Stimulated activated effector memory CD8-positive, alpha-beta T cell treated with anti-CD3 and anti-CD28 coated beads, Interleukin-12 subunit alpha, Interleukin-12 subunit beta, amount 100 ng/mL, for 72 hours (primary cell): ENCODE results near the gene GRPEL2.

Source experiments
- ATAC-seq: fragments of 150-1000 bp; cut with Tn5 transposase; 2 replicates; pipeline ENCODE4 v1.10.0; 2021
- DNase-seq, 2 donors: peaks; one replicate each; pipeline ENCODE4 v3.0.0; 2021 to 2022; ENCODE audit warnings: low spot score in 2 of 2
- H3K27ac Mint-ChIP-seq: one replicate; pipeline ENCODE4 v1.8.0; 2022; ENCODE audit warnings: mild to moderate bottlenecking, mixed read lengths
- H3K36me3 Mint-ChIP-seq: one replicate; pipeline ENCODE4 v1.8.0; 2022; ENCODE audit warnings: mild to moderate bottlenecking, mixed read lengths
- H3K4me1 Mint-ChIP-seq: one replicate; pipeline ENCODE4 v1.8.0; 2022; ENCODE audit warnings: mixed read lengths
- H3K4me3 Mint-ChIP-seq: one replicate; pipeline ENCODE4 v1.8.0; 2022; ENCODE audit warnings: mild to moderate bottlenecking, mixed read lengths
- H3K9me3 Mint-ChIP-seq: one replicate; pipeline ENCODE4 v1.8.0; 2022; ENCODE audit warnings: mixed read lengths

GRPEL2 gene

DNA sequence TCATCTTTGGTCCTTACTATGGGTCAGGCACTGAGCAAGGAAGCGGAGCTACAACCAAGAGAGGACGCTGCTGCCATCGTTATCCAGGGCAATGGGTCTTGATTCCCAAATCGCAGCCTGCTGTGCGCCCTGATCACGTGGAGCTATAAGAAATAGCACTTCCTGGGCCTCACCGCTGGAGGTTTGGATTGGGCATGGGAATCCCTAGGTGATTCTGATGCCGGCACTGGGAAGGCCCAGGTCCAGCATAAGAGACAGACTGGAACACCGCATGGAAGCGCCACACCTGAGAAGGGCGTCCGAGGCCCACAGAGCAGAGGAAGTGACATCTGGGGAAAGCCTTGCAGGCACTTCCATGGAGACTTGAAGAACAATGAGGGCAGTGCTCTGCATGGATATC is 30.8 kb downstream of the GRPEL2 start:
- Mint-ChIP-seq H3K9me3 (no peaks in the 10 kb centered on the region), H3K4me1 (peaks cover 6% of the 10 kb centered on the region), H3K27ac (no peak overlapping the region), H3K36me3 (no peaks in the 10 kb centered on the region), H3K4me3 (no peak overlapping the region)
- DNase-seq, result no peak
- ATAC-seq, result no peak

GRCh38 chr5:149376711-149377447 is 31.6 kb downstream of the GRPEL2 start:
- H3K9me3 Mint-ChIP-seq, result no peaks in the 10 kb centered on the region
- no peak overlapping the region for H3K4me3 Mint-ChIP-seq
- no peak for ATAC-seq
- no peak for DNase-seq
- H3K27ac Mint-ChIP-seq, result no peak overlapping the region
- no peaks in the 10 kb centered on the region for H3K4me1 Mint-ChIP-seq
- H3K36me3 Mint-ChIP-seq, result no peaks in the 10 kb centered on the region

DNA sequence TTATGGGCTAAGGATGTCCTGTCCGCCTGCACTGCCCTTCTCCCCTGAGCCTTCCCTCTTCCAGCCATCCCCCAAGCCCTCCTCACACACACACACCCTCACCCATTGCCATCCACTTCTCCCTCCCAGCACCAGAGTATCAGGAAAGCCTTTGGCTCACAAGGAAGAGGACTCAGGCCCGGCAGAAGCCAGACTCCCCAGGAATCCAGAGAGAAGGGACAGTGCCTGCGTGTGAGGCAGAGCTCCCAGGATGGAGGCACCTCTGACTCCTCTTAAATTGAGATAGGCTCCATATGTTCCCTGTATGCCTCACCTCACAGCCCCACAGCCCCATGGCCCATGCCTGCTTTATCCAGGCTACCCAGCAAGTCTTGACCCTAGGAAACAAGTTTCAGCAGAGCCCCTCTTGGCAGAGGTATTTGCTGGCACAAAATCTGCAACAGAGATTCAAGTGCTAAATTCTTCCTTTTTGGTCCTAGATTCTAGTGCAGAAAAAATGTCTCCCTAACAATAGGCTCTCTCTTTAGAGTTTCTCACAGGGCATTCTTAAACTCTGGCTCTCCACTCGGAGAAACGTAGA is 33.0 kb downstream of the GRPEL2 start:
- ATAC-seq, result no peak

DNA sequence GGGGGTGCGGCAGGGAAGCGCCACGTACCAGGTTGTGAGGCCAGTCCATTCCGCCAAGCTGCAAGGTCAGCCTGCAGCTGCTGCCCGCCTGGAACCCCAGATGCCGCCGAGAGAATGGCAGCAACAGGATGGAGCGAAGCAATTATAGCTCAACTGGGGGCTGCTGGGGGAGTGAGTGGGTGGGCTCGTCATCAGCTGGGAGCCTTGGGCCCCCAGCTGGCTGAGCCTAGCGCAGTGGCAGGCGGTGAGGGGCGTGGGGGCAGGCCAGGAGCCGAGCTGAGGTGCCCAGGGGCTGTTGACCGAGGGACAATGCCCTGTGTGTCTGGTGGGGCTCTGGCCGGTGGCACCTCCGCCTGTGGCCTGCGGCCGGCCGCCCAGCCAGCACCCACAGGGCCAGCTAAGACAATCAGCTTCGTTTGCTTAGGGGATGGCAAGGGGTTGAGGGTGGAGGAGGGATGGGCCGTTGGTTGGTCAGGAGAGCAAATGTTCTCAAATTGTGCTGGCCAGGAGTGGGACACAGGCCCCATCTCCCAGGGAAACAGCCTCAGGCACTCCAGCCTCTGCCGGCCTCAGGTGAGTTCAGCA is 34.0 kb downstream of the GRPEL2 start, which contains the start of gene IL17B:
IL17B (minus strand) TSS at position 116 of the 585 bp plus-strand sequence; CDS start at position 49, 67 bp downstream.
- Mint-ChIP-seq H3K4me3 (no peak within 1 kb of the TSS), H3K27ac (peak within 1 kb of the TSS; percentile 69), H3K9me3 (no peaks in the 10 kb centered on the region), H3K4me1 (no peaks in the 10 kb centered on the region), H3K36me3 (no peaks in the 10 kb centered on the region)
- DNase-seq (no peak), ATAC-seq (no peak)

More for the DNA sequence above, 33.0 kb downstream of the GRPEL2 start:
- no peak overlapping the region for H3K4me3 Mint-ChIP-seq
- H3K9me3 Mint-ChIP-seq, result no peaks in the 10 kb centered on the region
- H3K36me3 Mint-ChIP-seq, result no peaks in the 10 kb centered on the region
- no peak for DNase-seq
- no peaks in the 10 kb centered on the region for H3K4me1 Mint-ChIP-seq
- H3K27ac Mint-ChIP-seq, result peak overlapping the region; percentile 69

DNA sequence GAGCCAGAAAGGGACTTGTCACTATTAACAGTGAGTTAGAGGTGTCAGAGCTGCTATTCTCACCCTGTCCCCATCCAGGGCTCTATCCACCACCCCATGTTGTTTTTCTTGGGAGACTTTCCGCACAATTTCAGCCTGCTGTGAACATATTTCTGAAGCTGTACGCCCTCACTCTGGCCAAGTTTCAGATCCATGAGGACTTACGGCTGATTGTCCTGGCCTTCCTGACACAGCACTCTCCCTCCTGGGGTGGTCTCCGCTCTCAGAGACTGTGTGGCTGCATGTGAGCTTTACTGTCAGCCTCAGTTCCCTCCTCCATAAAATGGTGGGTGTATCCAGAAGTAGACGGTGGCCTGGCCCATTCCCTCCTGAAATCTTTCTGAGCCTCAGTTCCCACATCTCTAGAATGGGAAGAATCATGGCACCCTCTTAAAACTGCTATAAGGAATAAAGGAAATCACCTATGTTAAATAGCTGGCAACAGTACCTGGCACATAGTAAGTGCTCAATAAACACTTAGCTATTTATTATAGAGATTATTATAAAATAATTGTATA is 34.6 kb downstream of the GRPEL2 start:
- DNase-seq (no peak), ATAC-seq (no peak)
- H3K4me1 Mint-ChIP-seq, result no peaks in the 10 kb centered on the region
- no peak overlapping the region for H3K4me3 Mint-ChIP-seq
- H3K9me3 Mint-ChIP-seq, result no peaks in the 10 kb centered on the region
- no peaks in the 10 kb centered on the region for H3K36me3 Mint-ChIP-seq
- H3K27ac Mint-ChIP-seq, result no peak overlapping the region

GRCh38 chr5:149380466-149381121 is 35.3 kb downstream of the GRPEL2 start:
- Mint-ChIP-seq H3K36me3 (no peaks in the 10 kb centered on the region), H3K9me3 (no peaks in the 10 kb centered on the region), H3K27ac (no peak overlapping the region), H3K4me3 (no peak overlapping the region), H3K4me1 (no peaks in the 10 kb centered on the region)
- ATAC-seq (no peak), DNase-seq (no peak)

DNA sequence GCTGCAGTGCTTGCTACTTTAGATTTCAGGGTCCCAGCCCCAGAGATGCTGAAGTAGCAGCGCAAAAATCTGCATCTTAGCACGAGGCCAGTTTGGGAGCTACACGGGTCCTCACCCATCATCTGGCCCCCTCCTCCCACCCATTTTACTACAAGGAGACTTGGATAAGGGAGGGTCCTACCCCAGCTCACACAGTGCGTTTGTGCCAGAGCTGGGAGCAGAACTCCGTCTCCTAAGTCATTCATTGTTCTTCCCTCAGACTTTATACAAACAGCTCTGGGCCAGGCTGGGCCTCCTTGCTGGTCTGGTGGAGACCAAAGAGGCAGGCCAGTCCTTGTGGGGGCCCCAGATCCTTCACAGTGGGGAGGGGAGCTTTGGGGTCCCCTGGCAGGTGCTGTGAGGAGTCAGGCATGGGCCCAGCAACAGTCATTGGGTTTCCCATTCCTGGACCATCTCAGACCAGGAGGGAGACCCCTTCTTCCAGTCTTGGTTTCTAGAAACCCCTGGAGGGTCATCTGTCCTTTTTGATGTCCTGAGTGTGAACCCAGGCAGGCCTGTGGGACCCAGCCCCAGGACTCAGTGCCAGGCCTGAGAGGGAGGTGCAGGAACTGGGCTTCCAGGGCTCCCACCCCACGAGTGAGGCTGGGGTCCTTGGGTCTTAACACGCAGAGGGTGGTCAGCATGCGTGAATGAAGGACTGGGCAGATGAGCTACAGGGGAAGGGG is 36.1 kb downstream of the GRPEL2 start:
- DNase-seq (no peak), ATAC-seq (peak; percentile 27)
- Mint-ChIP-seq H3K4me1 (no peaks in the 10 kb centered on the region), H3K9me3 (no peaks in the 10 kb centered on the region), H3K36me3 (no peaks in the 10 kb centered on the region), H3K4me3 (no peak overlapping the region), H3K27ac (no peak overlapping the region)

GRCh38 chr5:149381986-149382338 is 36.7 kb downstream of the GRPEL2 start:
- H3K27ac Mint-ChIP-seq, result no peak overlapping the region
- peak; percentile 67 to 86 for DNase-seq
- H3K9me3 Mint-ChIP-seq, result no peaks in the 10 kb centered on the region
- ATAC-seq, result peak; percentile 78
- H3K4me1 Mint-ChIP-seq, result no peaks in the 10 kb centered on the region
- no peaks in the 10 kb centered on the region for H3K36me3 Mint-ChIP-seq
- H3K4me3 Mint-ChIP-seq, result no peak overlapping the region

GRCh38 chr5:149382517-149383220 is 37.4 kb downstream of the GRPEL2 start:
- no peak overlapping the region for H3K27ac Mint-ChIP-seq
- DNase-seq (no peak), ATAC-seq (no peak)
- no peaks in the 10 kb centered on the region for H3K9me3 Mint-ChIP-seq
- H3K36me3 Mint-ChIP-seq, result no peaks in the 10 kb centered on the region
- H3K4me3 Mint-ChIP-seq, result no peak overlapping the region
- no peaks in the 10 kb centered on the region for H3K4me1 Mint-ChIP-seq

DNA sequence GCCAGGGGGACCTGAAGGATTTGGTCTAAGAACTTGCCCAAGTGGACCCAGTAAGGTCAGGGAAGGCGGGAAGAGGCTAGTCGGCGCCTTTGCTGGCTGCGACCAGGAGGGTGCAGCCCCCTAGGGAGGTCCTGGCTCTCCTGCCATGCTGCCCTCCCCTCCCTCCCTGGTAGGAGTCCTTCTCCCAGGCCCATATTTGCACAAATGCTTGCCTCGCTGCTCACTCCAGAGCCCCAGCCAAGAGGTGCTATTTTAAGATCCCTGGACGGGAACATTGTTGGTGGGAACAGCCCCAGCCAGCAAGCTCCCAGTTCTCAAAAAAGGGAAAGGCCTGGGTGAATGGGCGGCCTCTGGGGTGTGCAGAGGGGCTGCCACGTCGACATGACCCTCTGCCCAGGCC is 38.1 kb downstream of the GRPEL2 start:
- Mint-ChIP-seq H3K4me1 (no peaks in the 10 kb centered on the region), H3K36me3 (no peaks in the 10 kb centered on the region), H3K9me3 (no peaks in the 10 kb centered on the region), H3K4me3 (no peak overlapping the region), H3K27ac (no peak overlapping the region)
- DNase-seq, result no peak
- no peak for ATAC-seq

GRCh38 chr5:149386166-149386565 is 40.9 kb downstream of the GRPEL2 start:
- Mint-ChIP-seq H3K9me3 (no peaks in the 10 kb centered on the region), H3K36me3 (no peaks in the 10 kb centered on the region), H3K4me3 (no peak overlapping the region), H3K4me1 (no peaks in the 10 kb centered on the region), H3K27ac (no peak overlapping the region)
- ATAC-seq, result no peak
- DNase-seq, result no peak

DNA sequence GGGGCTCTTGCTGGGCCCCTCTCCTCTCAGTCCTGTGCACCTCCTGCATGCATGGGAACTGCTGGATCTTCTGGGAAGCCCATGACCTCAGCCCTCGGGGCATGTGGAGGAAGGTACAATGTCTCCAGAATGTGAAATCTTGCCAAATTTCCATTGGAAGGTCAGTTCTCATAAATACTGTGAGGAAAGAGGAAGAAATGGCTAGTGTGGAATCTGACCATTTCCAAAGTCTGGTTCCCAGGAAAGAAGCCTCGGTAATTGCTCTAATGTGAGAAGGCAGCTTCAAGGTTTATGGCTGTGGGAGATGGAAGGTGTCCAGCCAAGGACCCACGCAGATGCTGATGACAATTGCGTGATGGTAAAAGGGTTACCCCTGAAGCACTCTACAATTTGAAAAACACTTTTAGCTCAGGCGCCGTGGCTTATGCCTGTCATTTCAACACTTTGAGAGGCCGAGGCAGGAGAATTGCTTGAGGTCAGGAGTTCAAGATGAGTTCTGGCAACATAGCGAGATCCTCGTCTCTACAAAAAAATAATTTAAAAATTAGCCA is 41.9 kb downstream of the GRPEL2 start:
- Mint-ChIP-seq H3K9me3 (no peaks in the 10 kb centered on the region), H3K36me3 (no peaks in the 10 kb centered on the region), H3K27ac (no peak overlapping the region), H3K4me1 (no peaks in the 10 kb centered on the region), H3K4me3 (no peak overlapping the region)
- no peak for DNase-seq
- no peak for ATAC-seq

DNA sequence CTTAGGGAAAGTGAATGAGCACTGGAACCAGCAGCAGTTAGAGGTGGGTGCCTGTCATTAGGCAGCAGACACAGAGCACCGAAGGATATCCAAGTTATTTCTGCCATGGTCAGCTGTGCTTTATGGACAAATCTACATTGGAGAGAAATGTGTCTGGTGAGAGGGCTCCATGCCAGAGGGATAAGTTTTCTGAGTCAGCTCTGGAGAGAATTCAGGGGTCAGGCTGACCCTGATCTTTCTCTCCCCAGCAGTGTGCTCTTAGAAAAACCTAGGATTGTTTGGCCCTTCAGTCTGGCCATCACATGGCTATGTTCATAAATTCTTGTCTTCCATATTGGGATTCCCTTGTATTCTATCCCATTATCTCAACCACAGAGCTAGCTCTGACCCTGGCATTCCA is 42.7 kb downstream of the GRPEL2 start:
- Mint-ChIP-seq H3K9me3 (no peaks in the 10 kb centered on the region), H3K36me3 (no peaks in the 10 kb centered on the region), H3K4me1 (no peaks in the 10 kb centered on the region), H3K27ac (no peak overlapping the region), H3K4me3 (no peak overlapping the region)
- ATAC-seq (no peak), DNase-seq (no peak)

DNA sequence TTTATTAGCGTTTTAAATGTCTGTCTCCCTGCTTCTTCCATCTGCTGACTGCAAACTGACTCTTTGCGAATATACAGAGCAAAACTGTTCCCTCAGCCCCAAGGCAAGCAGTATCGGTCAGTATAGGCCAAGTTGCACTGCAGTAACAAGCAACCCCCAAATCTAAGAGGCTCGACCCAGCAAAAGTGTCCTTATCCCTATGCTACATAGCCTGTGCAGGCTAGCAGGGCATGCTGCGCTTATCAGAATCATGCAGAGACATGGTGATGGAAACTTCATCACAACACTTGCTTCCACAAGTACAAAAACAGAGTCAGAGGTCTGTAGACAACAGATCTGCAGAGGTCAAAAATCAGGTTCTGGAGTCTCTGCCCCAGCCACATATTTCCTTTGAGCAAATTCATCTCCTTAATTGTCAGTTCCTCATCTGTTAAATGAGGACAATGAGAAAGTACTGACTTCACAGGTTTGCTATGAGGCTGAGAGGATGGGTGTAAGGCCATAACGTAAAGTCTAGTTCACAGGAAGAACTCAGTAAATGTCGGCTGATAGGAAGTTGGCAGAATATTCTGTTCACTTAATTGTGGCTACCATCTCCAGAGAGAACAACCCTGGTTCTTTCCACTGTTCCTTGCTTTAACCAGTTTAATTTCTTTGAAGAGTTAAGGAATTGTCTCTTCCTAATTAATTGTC is 43.3 kb downstream of the GRPEL2 start:
- Mint-ChIP-seq H3K4me3 (no peak overlapping the region), H3K36me3 (no peaks in the 10 kb centered on the region), H3K4me1 (no peaks in the 10 kb centered on the region), H3K27ac (no peak overlapping the region), H3K9me3 (no peaks in the 10 kb centered on the region)
- DNase-seq (no peak), ATAC-seq (no peak)
